Hepatic stellate cell (primary cell): Measurements from ENCODE around the gene KCNH5.
A peak's percentile ranks its signal among the peaks of the same experiment; 100 is the strongest.

Source experiments
- DNase-seq: peaks from one replicate; pipeline ENCODE4 v3.0.0; 2011; ENCODE audit warnings: low spot score

The KCNH5 gene

DNA sequence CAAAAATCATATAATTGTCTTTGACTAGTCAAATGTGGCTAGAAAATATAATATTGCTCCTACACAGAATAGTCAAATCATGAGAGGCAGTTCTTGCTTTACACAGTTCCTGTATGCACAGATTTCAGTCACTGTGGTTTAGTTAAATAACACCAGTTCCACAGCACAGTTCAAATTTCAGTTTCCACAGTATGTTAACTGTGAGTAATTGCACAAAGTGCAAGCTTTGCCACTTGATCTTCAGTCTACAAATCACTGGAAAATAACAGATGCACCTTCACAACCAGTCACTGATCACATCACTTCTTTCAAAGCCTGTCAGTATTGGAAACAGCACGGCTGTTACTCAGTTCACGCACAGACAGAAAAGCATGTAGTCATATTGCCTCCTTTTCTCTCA is 38.7 kb downstream of the KCNH5 start:
- no peak for DNase-seq

DNA sequence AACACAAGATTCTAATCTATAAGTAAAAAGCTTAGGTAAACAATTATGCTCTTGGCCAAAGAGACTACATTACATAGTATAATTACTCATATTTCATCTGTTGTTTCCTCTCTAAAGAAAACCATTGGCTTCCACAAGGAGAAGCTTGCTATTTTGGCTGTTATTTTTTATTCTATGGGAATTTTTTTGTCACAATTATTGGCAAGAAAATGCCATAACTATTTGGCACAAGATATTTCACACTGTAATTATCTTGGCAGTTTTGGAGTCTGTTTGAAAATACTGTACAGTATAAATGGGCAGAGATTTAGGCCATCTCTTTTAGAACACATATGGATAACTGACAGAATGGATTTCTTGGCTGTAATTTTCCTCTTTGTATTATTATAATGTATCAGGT is 51.2 kb downstream of the KCNH5 start:
- DNase-seq: no peak

DNA sequence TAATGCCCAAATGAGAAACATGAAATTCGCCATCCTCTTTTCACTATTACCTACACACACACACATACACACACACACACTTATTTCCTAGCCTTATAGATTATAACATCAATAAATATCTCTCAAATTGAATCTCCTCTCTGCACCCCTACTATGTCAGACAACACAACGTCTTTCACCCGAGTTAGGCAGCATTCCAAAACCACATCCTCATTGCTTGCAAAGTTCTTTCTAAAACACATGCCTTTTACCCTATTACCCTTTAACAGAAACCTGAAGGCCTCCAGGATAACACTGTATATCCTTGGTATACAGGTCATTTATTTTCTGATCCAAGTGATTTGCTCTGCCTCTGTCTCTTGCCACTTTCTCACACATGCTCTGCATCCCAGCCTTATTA is 56.3 kb downstream of the KCNH5 start:
- DNase-seq: no peak

DNA sequence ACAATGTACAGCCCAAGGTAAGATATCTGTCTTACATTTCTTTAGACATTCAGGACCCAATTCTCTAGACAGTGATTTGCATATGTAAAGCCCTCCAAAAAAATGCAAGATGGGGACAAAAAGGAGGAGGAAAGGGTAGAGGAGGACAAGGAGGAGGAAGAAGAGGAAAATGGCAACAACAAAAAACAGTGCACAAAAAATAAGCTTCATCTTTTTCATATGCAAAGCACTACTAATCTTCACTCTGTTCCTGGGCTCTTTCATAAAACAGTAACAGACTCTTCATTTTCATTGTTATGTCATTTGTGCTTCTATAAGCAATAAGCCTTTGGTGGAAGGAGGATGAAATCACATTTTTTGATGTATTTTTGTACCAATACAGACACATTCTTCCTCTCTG is 61.4 kb downstream of the KCNH5 start:
- no peak for DNase-seq

DNA sequence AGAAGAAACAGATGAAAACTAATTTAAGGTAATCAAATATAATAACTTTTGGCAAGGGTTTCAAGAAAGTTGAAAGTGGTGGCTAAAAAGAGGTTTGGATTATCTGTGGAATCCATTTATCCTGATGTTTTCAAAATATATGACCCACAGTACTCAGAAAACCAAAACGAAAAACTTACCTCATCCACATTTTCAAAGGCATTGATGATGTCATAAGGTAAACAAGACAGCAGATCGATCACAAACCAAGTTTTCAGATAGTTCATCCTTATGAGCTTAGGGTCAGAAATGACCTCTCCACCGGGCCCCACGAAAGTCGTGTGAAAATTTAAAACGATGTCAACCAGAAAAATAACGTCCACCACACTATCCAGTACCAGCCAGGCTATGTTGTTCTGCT is 64.6 kb downstream of the KCNH5 start:
- DNase-seq: no peak

DNA sequence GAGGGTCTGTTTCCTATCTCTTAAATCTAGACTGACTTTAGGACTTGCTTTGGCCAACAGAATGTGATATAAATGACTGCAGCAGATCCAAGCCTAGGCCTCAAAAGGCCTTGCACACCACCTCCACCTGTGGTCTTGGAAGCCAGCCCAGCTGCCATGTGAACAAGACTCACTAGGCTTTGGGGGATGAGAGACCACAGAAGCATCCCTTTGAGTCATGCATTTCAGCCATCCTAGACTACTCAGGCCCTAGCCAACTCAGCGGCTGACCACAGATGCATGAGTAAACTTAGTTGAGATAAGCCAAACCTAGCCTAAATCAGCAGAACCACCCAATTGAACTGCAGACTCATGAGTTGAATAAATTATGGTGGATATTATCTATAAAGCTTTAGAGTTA is 87.7 kb downstream of the KCNH5 start:
- peak; percentile 58 for DNase-seq

DNA sequence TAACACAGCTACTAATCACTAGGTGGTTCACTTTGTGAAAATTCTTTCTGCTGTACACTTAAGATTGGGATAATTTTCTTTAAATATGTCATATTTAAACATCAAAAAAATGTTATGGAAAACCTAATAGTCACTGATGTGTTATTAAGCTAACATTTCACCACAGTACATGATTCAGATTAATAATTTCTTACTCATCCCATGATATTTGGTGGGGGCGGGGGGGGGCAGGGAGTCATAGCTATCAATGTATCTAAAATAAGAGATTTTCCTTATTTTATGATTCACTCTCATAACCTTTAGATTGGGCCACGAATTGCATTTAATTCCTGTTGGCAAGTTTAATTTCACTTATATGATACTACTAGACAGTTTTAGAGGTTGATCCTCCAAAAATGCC is 88.8 kb downstream of the KCNH5 start:
- DNase-seq: no peak

DNA sequence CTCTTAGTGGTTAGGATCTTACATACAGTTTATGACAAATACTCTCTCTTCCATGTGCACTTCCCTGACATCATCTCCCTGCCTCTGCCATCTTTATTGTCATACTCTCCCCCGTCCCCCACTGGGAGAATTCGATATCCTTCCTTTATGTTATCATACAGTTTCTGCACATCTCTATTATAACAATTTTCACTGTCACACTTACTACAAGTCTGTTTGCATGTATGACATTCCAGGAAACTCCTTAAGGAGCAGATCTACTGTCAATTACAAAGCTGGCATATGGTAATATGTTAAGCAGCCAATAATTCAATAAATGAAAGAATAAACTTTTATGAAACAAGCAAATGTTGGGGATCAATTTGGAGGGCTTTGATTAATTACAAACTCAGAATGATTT is 91.1 kb downstream of the KCNH5 start:
- DNase-seq: no peak

DNA sequence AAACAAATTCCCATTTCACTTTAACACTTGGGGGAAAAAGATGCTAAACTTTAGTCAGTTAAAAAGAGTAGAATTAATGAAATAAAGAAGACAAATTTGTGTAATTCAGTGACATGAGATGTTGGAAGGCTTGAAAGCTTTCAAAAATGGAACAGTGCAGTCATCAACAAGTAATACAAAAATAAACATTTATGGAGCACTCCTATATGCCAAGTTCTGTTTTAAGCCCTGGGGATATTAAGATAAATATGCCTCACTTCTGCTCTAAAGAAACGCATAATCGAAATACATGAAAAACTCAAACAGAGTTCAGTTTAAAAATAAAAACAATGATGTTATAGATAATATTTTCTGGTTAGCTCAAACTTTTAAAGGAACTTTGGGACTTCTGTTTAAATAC is 93.0 kb downstream of the KCNH5 start:
- no peak for DNase-seq

DNA sequence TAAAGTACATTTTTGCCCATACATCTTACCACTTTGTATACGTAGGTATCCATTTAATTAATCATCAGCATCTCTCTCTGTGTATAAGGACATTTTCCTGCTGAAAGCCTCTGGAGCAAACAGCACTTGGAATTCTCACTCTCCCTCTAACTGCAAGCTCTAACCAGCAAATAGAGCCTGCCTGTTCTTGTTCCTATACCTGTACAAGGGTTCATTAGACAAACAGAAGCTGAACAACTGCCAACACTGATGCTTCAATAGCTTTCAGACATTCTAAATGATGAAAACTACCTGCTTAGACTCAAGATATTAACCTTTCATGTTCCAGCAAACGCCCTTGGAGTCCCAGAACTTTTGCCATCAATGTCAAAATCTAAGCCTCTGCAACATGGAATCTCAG is 98.0 kb downstream of the KCNH5 start:
- no peak for DNase-seq

DNA sequence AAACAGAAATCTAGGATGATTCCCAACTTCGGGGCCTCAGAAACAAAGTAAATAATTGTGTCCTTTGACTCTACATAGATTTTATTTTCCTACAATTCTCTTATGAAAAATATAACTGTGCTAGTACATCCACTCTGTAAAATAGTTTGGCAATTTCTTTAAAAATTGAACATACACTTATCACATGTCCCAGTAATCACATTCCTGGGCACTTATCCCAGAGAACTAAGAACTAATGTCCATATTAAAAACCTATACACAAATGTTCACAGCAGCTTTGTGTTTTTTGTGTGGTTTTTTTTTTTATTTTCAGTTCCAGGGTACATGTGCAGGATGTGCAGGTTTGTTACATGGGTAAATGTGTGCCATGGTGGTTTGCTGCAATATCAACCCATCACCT is 99.0 kb downstream of the KCNH5 start:
- no peak for DNase-seq

DNA sequence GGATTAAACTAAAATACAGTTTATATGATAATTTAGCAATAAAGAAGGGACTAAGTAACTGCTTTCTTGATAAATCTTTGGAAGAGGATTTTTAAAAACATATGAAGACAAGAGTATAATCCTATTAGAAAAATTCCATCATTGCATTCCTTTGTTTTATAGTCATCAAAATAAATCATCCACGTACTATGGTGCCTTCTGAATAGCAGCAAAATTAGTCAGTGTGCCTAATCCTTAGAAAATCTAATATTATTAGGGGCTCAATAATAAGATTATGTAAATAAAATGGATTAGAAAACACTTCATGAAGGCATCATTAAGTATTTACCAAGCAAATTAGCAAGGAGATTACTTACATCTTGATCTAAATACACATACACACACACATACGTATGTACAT is 102.1 kb downstream of the KCNH5 start:
- DNase-seq: peak; percentile 6

DNA sequence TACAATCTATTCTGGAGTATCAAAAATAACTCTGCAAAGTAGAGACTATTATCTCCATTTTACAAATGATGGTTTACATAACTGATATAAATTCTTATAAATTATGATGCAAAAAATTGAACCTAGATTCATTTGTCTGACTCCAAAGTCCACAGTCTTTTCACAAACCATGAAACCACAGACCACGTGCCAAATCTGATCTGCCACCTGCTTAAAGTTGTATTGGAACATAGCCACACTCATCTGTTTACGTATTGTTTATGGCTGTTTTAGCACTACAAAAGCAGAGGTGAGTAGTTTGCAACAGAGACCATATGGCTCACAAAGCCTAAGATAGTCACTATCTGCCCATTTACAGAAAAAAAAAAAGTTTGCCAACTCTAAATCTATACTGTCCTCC is 105.3 kb downstream of the KCNH5 start:
- no peak for DNase-seq

DNA sequence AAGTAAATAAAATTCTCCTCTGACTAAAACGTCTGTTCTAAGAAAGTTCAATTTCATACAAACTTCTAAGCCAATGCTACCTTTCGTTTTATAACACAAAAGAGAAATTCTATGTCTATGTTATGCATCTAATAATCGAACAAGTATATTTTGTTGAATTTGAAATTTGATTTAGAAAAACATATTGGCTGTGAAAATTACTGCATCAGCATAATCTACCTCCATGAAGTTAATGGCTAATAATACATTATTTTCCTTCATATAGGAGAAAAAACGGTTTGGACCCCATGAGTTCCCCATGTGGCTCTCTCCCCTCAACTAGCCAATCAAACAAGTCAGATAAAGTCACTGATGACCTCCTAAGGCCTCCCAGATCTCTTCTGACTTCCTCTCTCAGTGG is 106.5 kb downstream of the KCNH5 start:
- DNase-seq: no peak

DNA sequence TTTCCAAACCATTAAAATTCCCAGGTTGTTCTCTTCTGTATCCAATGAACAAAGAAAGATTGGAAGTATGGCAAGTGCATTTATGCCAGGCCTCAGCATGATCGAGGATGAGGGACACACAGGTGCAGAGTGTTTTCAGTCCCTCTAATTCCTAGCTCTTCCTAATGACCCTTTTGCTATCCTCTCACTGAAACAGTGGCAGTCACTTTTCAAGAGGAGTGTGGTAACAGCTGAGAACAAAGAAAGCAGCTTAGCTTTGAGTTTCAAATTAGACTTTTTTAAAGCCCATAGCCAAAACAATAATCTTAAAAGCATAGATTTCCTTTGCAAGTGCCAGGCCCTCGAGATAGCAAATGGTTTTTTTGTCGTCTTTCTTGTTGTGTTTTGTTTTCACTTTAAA is 110.8 kb downstream of the KCNH5 start:
- DNase-seq: no peak

DNA sequence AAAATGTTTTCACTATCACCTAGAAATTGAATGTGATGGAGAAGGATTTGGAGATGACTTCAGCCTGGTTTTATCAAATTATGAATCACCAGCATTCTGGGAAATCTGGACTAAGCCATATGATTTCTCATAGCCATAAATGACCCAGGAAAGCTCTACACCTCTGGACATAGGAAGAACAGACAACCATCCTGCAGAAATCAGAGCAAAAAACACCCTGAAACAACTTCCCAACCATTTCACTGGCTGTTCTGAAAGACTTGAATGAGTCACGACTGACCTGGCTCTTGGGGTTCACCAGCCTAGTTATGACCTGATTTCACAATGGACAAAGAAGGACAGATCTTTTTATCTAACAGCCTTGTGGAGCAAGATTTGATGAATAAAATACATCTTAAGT is 123.8 kb downstream of the KCNH5 start:
- no peak for DNase-seq

DNA sequence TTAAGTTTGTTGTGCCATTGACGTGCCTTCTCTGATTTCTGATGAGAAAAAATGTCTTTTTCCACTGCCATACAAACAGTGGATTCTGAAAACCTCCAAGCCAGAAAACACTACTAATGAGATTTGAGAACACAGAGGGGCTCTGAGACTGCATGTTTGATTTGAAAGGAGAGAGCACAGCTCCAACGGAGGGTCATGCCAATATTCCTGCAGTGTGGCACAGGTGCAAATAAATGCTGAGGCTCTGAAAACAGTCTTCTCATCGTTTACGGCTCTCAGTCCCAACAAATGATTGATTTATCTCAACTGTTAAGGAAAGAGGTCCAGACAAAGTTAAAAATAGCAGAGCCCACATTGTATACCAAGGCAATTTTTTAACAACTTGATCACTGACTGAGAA is 128.7 kb downstream of the KCNH5 start:
- no peak for DNase-seq

DNA sequence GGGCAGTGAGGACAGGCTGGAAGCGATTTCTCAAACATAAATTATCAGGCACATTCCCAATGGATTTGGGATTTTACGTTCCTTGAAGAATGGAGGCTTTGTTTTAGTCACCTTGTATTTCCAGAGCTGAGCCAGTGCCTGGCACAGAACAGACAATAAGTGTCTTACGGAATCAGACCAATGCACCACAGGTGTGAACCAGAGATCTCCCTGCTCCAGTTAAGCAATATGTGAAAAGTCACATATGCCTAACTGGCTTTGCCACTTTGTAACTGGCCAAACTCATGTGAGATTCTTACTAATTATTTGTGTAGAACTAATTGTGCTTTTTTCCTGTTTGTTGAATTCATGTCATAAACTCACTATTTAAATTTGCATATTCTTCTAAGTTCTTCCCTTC is 130.4 kb downstream of the KCNH5 start:
- no peak for DNase-seq

DNA sequence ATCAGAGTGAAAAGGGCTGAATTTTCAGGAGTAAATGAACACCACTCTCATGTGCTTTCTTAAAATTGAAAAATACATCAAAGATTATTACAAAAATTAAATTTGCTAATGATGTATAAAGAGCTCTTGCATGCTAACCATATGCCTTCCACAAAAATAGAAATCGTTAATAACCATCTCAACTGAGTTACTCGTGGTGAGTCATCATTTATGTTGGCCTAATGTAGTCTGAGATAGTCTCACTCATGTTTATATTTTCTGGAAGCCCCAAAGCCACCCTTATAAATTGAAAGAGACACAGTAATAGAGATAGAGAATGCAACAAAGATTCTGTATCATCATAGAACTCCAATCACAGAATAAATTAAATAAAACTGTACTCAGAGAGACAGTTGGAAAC is 131.2 kb downstream of the KCNH5 start:
- DNase-seq: peak; percentile 4

DNA sequence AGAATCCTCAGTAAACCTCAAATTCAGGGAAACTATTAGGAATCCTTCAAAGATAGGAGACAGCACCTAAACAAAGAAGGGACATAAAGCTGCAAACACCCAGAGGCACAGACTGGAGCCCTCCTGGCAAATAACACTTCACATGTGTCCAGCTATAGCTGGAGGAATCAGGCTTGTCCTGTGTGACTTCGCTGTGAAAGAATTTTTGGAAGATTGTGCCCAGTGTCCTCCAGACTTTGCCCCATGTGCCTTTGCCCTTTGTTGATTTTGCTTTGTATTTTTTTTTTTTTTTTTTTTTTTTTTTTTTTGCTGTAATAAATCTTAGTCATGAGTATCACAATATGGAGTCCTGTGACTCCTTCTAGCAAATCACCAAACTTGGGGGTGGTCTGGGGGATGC is 136.8 kb downstream of the KCNH5 start:
- no peak for DNase-seq

DNA sequence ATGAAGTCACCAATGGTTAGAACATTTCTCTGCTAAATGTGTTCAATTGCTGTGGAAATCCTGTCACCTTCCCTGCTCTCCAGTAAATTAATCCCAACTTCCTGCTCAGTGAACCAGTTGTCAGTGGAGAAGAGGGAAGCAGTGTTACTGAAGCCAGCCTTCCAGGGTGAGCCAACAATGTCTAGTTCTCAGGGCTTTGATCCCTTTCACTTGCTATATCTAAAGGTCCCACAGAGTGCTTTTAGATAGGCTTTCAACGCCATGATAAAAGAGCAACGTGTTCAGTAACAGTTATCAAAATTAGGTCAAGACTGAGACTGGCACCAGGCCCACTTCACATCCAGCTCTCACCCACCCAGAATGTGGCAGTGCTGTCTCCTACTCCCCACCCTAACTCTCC is 139.7 kb downstream of the KCNH5 start:
- no peak for DNase-seq

DNA sequence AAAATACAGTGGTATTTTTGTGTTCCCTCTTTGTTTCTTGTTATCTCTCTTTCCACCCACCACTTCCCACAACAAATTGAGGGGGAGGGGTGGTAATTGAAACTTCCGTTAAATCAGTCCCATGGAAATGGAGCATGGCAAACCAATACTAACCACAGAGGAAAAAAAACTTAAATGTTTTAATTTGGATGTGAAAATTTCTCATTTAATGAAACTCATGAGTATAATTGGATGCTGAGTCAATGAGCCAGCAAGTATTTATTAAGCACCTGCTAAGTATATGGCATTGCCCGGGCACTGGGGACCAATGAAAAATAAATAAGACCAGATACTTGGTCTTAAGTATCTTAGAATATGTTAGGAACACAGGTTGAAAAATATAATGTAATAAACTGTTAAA is 147.5 kb downstream of the KCNH5 start:
- no peak for DNase-seq

DNA sequence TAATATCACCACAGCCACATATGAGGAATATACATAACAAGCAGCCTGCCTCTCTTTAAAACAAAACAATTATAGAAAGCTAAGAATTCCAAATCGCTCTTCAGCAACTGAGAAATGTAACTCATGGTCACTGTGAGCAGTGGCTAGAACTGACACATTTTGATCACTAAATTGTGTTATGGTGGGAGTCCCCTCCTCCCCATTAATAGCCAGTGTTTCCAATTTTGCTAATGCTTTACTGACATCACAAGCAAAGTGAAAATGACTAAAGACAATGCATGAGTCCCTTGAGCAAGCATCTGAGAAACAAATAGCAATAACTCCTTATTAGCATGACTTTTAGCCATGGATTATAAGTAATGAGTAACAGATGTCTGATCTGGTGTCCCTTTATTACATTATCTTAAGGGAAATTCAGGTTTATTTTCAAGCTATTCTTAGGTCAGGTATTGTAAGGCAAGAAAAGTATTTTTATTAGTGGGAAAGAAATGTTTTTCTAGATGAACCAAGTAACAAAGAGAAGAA is 148.3 kb downstream of the KCNH5 start:
- DNase-seq: no peak

DNA sequence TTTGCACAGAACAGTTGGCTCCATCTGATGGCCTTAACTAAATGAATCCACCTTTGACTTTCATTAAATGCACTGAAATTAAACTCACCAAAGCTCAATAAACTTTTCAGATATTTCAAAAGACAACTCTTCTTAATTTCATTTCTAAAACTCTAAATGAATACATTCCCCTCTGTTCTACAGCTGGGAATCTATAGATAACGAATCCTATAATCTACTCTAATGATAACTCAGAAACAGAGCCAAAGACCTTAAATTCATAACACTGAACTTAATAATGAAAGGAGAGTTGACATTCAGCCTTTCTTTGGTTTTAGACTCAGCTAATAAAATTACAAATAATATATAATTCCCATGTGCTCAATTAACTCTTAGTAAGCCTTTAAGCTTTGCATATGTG is 150.5 kb downstream of the KCNH5 start:
- no peak for DNase-seq

DNA sequence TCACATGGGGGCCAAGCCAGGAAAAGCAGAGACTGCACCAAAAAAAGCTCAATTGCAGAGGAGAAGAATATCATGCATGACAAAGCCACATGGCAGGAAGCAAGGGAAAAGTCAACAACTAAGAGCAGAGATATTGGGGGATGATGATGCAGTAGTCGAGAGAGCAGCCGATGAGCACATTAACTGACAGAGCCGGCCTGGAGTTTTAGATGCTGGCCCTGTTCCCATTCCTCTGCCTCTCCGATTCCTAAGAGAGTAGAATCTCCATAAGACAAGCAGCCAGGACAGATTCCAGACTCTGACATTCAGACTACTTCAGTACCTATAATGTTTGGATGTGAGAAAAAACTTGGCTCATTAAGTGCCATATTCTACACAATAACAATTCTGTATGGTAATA is 155.9 kb downstream of the KCNH5 start:
- peak; percentile 21 for DNase-seq
